Measurements from ENCODE around the gene CDH11. TPM values are rescaled to one million over a fixed set of nuclear protein-coding genes. Genes with fewer than 3 reads are reported as not detected.

Gene CDH11
- total and polyA plus RNA-seq, 2 donors (not counting 1 experiment from before 2014, with no cell fraction given) = not detected

DNA sequence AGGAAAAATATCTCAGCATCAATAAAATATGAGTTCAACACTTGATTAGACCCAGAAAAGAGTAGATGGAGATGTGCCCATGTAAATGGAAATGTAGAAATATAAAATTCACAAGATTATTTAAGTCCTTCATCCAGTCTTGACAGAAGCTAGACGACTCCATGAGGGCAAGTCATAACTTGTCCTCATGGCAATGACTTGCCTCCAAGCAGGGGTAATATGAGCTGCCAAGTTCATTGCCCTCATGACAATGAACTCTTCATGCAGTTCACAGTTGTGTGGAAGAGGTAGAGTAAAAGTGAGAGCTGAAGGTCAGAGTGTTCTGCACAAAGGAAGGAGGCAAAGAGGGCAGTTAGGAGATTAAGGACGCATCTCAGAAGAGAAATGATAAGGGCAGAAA lies 22.3 kb downstream of the CDH11 start:
- H4K20me1 ChIP-seq (ENCODE audit: control insufficient read depth, insufficient read depth, low read length, poor library complexity, severe bottlenecking) = no peaks in the 10 kb centered on the region
- Mint-ChIP-seq H3K4me1 (no peaks in the 10 kb centered on the region), H3K27me3 (no peaks in the 10 kb centered on the region), H3K9me3 (ENCODE audit: insufficient read depth) (peaks cover 2% of the 10 kb centered on the region), H3K27ac (no peak overlapping the region), H3K4me3 (no peak overlapping the region)
- no peaks in the 10 kb centered on the region for H3K36me3 ChIP-seq (replicated peaks in 1 of 2; ENCODE audit: control extremely low read depth in 1 of 2, control insufficient read depth in 1 of 2, extremely low read depth in 1 of 2, insufficient read depth in 2 of 2, low read length in 1 of 2)
- H3K9ac ChIP-seq (ENCODE audit: low read length) = no peak overlapping the region
- POLR2A ChIA-PET = no interaction called here
- TF ChIP-seq CTCF (IDR thresholded peaks at IDR 0.05) (no peak), EZH2 (IDR thresholded peaks at IDR 0.05; ENCODE audit: borderline replicate concordance, insufficient read depth, low read depth, low read length, poor library complexity, severe bottlenecking) (no peak)
- no peak overlapping the region for H2AFZ ChIP-seq (ENCODE audit: insufficient read depth, low read depth, low read length, poor library complexity, severe bottlenecking)
- H3K79me2 ChIP-seq (ENCODE audit: control insufficient read depth, insufficient read depth, low read length) = no peaks in the 10 kb centered on the region
- no peak overlapping the region for H3K4me2 ChIP-seq (replicated peaks; ENCODE audit: low read depth, low read length, poor library complexity, severe bottlenecking)
- intact Hi-C loops (cut with micrococcal nuclease) = no loop called here
- H3K4me1 ChIP-seq (ENCODE audit: control insufficient read depth in 2 of 2, insufficient read depth in 2 of 2, low read length in 2 of 2) = no peaks in the 10 kb centered on the region
- H3K27ac ChIP-seq (ENCODE audit: low read length in 2 of 2) = no peak overlapping the region
- H3K9me3 ChIP-seq (ENCODE audit: control extremely low read depth in 1 of 3, control insufficient read depth in 2 of 3, insufficient read depth in 1 of 3, low read length in 2 of 3) = no peaks in the 10 kb centered on the region
- H3K4me3 ChIP-seq (ENCODE audit: control extremely low read depth in 1 of 5, extremely low read depth in 1 of 5, insufficient read depth in 1 of 5, low read depth in 2 of 5, low read length in 4 of 5) = no peak overlapping the region
- CTCF ChIA-PET = no interaction called here
- WGBS (ENCODE audit: insufficient coverage) = 75% methylated on average over 2 of the region's 2 CpGs
- ATAC-seq (ENCODE audit: low read depth) (no peak), DNase-seq (no peak)
- no peaks in the 10 kb centered on the region for H3K27me3 ChIP-seq (replicated peaks in 1 of 4; ENCODE audit: control extremely low read depth in 1 of 4, control insufficient read depth in 3 of 4, insufficient read depth in 4 of 4, low read length in 3 of 4)

- no peaks in the 10 kb centered on the region for H3K9me3 ChIP-seq (ENCODE audit: control extremely low read depth in 1 of 3, control insufficient read depth in 2 of 3, insufficient read depth in 1 of 3, low read length in 2 of 3)
- H3K4me3 ChIP-seq (ENCODE audit: control extremely low read depth in 1 of 5, extremely low read depth in 1 of 5, insufficient read depth in 1 of 5, low read depth in 2 of 5, low read length in 4 of 5) = no peak overlapping the region
- H3K27me3 ChIP-seq (replicated peaks in 1 of 4; ENCODE audit: control extremely low read depth in 1 of 4, control insufficient read depth in 3 of 4, insufficient read depth in 4 of 4, low read length in 3 of 4) = no peaks in the 10 kb centered on the region
- H3K4me3 Mint-ChIP-seq = no peak overlapping the region
- no peaks in the 10 kb centered on the region for H3K4me1 Mint-ChIP-seq
- no CpG with 5 or more reads among the region's 3 CpGs for WGBS (ENCODE audit: insufficient coverage)
- no peaks in the 10 kb centered on the region for H3K4me1 ChIP-seq (ENCODE audit: control insufficient read depth in 2 of 2, insufficient read depth in 2 of 2, low read length in 2 of 2)
- no peaks in the 10 kb centered on the region for H3K27me3 Mint-ChIP-seq
- H3K36me3 ChIP-seq (replicated peaks in 1 of 2; ENCODE audit: control extremely low read depth in 1 of 2, control insufficient read depth in 1 of 2, extremely low read depth in 1 of 2, insufficient read depth in 2 of 2, low read length in 1 of 2) = no peaks in the 10 kb centered on the region
- H3K27ac Mint-ChIP-seq = no peak overlapping the region
- no peak for DNase-seq
- H3K9me3 Mint-ChIP-seq (ENCODE audit: insufficient read depth) = peaks cover 2% of the 10 kb centered on the region
- no peak overlapping the region for H3K4me2 ChIP-seq (replicated peaks; ENCODE audit: low read depth, low read length, poor library complexity, severe bottlenecking)
- no peaks in the 10 kb centered on the region for H3K79me2 ChIP-seq (ENCODE audit: control insufficient read depth, insufficient read depth, low read length)
- TF ChIP-seq CTCF (IDR thresholded peaks at IDR 0.05) = no peak
- TF ChIP-seq EZH2 (IDR thresholded peaks at IDR 0.05; ENCODE audit: borderline replicate concordance, insufficient read depth, low read depth, low read length, poor library complexity, severe bottlenecking) = no peak
- no peak overlapping the region for H2AFZ ChIP-seq (ENCODE audit: insufficient read depth, low read depth, low read length, poor library complexity, severe bottlenecking)
- ChIA-PET POLR2A (no interaction called here), CTCF (no interaction called here)
- no peak for ATAC-seq (ENCODE audit: low read depth)
- intact Hi-C loops (cut with micrococcal nuclease) = no loop called here
- H4K20me1 ChIP-seq (ENCODE audit: control insufficient read depth, insufficient read depth, low read length, poor library complexity, severe bottlenecking) = no peaks in the 10 kb centered on the region
- H3K27ac ChIP-seq (ENCODE audit: low read length in 2 of 2) = no peak overlapping the region
- H3K9ac ChIP-seq (ENCODE audit: low read length) = no peak overlapping the region
Observed at GRCh38 chr16:65098916-65099315, 22.9 kb downstream of the CDH11 start.

All from B cell (primary cell).